Natural killer cell (primary cell): ENCODE results near the gene DPEP3. TPM values are rescaled to one million over a fixed set of nuclear protein-coding genes. Genes with fewer than 3 reads are reported as not detected.
"Not testable (repeated sequence)": the region's sequence is repeated elsewhere in the genome, so short reads cannot be mapped to it uniquely, and the experiment has no call there.

Experiments
- ATAC-seq, 3 donors: fragments of 150-1000 bp in 2 of 3; fragments of 200-7000 bp in 1 of 3; cut with Tn5 transposase; 1 replicate in 1 of 3; 2 replicates in 2 of 3; pipeline ENCODE4 v1.10.0; 2021; ENCODE audit warnings: mild to moderate bottlenecking in 2 of 3, moderate library complexity in 2 of 3
- DNase-seq, 2 donors: peaks; one replicate each; pipeline versions ENCODE4 v3.0.0 to v3.0.0-alpha.2; 2013 to 2021; ENCODE audit warnings: mixed read lengths in 1 of 2
- H3K27ac ChIP-seq: one replicate; pipeline ENCODE4 v1.5.1; 2013; ENCODE audit warnings: mild to moderate bottlenecking, low read length
- H3K27me3 ChIP-seq: one replicate; pipeline ENCODE4 v1.6.1; 2013; ENCODE audit warnings: low read length; ENCODE audit not compliant: control insufficient read depth, insufficient read depth
- H3K36me3 ChIP-seq: one replicate; pipeline ENCODE4 v1.6.1; 2013; ENCODE audit warnings: low read length; ENCODE audit not compliant: control insufficient read depth, insufficient read depth
- H3K4me1 ChIP-seq: one replicate; pipeline ENCODE4 v1.6.1; 2013; ENCODE audit warnings: low read length; ENCODE audit not compliant: control insufficient read depth, insufficient read depth
- H3K4me3 ChIP-seq: one replicate; pipeline ENCODE4 v1.5.1; 2013; ENCODE audit warnings: low read length
- H3K9me3 ChIP-seq: one replicate; pipeline ENCODE4 v1.6.1; 2013; ENCODE audit warnings: low read length; ENCODE audit not compliant: control insufficient read depth, insufficient read depth
- H3K27ac Mint-ChIP-seq, 2 donors: one replicate each; pipeline ENCODE4 v1.8.0; 2022; ENCODE audit warnings: mild to moderate bottlenecking in 2 of 2, mixed read lengths in 2 of 2, moderate library complexity in 1 of 2
- H3K27me3 Mint-ChIP-seq, 2 donors: one replicate each; pipeline ENCODE4 v1.8.0; 2022; ENCODE audit warnings: low read depth in 2 of 2, mixed read lengths in 2 of 2
- H3K36me3 Mint-ChIP-seq: one replicate; pipeline ENCODE4 v1.8.0; 2022; ENCODE audit warnings: mixed read lengths
- H3K4me1 Mint-ChIP-seq, 2 donors: one replicate each; pipeline ENCODE4 v1.8.0; 2022; ENCODE audit warnings: mixed read lengths in 2 of 2
- H3K4me3 Mint-ChIP-seq: one replicate; pipeline ENCODE4 v1.8.0; 2022; ENCODE audit warnings: mild to moderate bottlenecking, moderate library complexity, mixed read lengths
- H3K9me3 Mint-ChIP-seq, 2 donors: one replicate each; pipeline ENCODE4 v1.8.0; 2022; ENCODE audit warnings: mixed read lengths in 2 of 2
- WGBS: methylation state at CpG from one replicate; pipeline ENCODE4 v1.1.7; 2013; ENCODE audit warnings: missing lambda C conversion rate; ENCODE audit not compliant: insufficient coverage; 5-methylcytosine and 5-hydroxymethylcytosine counted together
- intact Hi-C: fragments of 100-400 bp; cut with micrococcal nuclease; formaldehyde crosslinking; loops from one replicate; pipeline ENCODE4 v1.14.2; 2022
- total RNA-seq, 4 donors: library from RNA; stranded (reverse); fragments of 120-200 nt in 1 of 4; gene quantifications; one replicate each; pipeline versions ENCODE4 v1.2.3 to v1.2.4, GENCODE V29; 2013 to 2022
- TF ChIP-seq, protein P1 (sequence below): fragments of 200-600 bp; IDR thresholded peaks from one replicate; pipeline ENCODE4 v1.8.0; 2022; ENCODE audit warnings: antibody characterized with exemption

The DPEP3 gene
- total RNA-seq, 3 donors from 2014 or later (not counting 1 experiment from before 2014, with no cell fraction given): 0.53 to 1.00 (median 0.96) TPM

GRCh38 chr16:67998231-67998778, 18.0 kb upstream of the DPEP3 start:
- intact Hi-C loops, DNase-seq, H3K36me3 ChIP-seq, H3K9me3 ChIP-seq, H3K27me3 Mint-ChIP-seq, H3K9me3 Mint-ChIP-seq, H3K27me3 ChIP-seq, ATAC-seq, H3K36me3 Mint-ChIP-seq: not testable (repeated sequence)
- peak overlapping the region; percentile 81 for H3K4me3 Mint-ChIP-seq
- peaks cover 39 to 50% of the 10 kb centered on the region in 2 donors for H3K4me1 Mint-ChIP-seq
- Histone ChIP-seq H3K4me3 (peak overlapping the region; percentile 26), H3K4me1 (peaks cover 77% of the 10 kb centered on the region), H3K27ac (peak overlapping the region; percentile 80)
- peak overlapping the region; percentile 84 to 96 for H3K27ac Mint-ChIP-seq
- WGBS: 96% methylated on average over 36 of the region's 36 CpGs

GRCh38 chr16:67996666-67997065, 16.4 kb upstream of the DPEP3 start:
- peaks cover 4% of the 10 kb centered on the region for H3K9me3 ChIP-seq
- Mint-ChIP-seq H3K9me3 (no peaks in the 10 kb centered on the region), H3K4me3 (no peak overlapping the region), H3K27ac (peak overlapping the region in 1 of 2 donors; percentile 95), H3K36me3 (no peaks in the 10 kb centered on the region), H3K27me3 (no peaks in the 10 kb centered on the region), H3K4me1 (peaks cover 39 to 62% of the 10 kb centered on the region in 2 donors)
- no peak overlapping the region for H3K4me3 ChIP-seq
- peak overlapping the region; percentile 3 for H3K27ac ChIP-seq
- peaks cover 90% of the 10 kb centered on the region for H3K4me1 ChIP-seq
- no peaks in the 10 kb centered on the region for H3K27me3 ChIP-seq
- TF ChIP-seq, protein P1, sequence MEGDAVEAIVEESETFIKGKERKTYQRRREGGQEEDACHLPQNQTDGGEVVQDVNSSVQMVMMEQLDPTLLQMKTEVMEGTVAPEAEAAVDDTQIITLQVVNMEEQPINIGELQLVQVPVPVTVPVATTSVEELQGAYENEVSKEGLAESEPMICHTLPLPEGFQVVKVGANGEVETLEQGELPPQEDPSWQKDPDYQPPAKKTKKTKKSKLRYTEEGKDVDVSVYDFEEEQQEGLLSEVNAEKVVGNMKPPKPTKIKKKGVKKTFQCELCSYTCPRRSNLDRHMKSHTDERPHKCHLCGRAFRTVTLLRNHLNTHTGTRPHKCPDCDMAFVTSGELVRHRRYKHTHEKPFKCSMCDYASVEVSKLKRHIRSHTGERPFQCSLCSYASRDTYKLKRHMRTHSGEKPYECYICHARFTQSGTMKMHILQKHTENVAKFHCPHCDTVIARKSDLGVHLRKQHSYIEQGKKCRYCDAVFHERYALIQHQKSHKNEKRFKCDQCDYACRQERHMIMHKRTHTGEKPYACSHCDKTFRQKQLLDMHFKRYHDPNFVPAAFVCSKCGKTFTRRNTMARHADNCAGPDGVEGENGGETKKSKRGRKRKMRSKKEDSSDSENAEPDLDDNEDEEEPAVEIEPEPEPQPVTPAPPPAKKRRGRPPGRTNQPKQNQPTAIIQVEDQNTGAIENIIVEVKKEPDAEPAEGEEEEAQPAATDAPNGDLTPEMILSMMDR: no peak
- no peak for DNase-seq
- no peak for ATAC-seq
- peaks cover 2% of the 10 kb centered on the region for H3K36me3 ChIP-seq
- 100% methylated on average over 5 of the region's 5 CpGs for WGBS
- intact Hi-C loops: no loop called here

DNA sequence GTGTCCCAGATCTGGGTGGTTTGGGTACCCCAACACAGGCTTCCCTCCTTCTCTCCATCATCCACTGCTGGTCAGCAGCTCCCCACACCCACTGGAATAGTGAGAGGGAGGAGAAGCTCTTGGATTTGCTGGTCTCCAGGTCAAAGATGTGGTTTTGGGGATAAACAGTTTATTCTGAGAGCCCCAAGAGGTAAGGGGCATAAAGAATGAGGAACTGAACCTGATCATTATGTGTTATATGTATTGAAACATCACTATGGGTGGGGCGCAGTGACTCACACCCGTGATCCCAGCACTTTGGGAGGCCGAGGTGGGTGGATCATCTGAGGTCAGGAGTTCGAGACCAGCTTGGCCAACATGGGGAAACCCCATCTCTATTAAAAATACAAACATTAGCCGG, 15.1 kb upstream of the DPEP3 start:
- no peaks in the 10 kb centered on the region for H3K27me3 Mint-ChIP-seq
- peak overlapping the region; percentile 37 for H3K4me3 Mint-ChIP-seq
- Histone ChIP-seq H3K36me3 (peaks cover 6% of the 10 kb centered on the region), H3K27me3 (no peaks in the 10 kb centered on the region), H3K4me1 (peaks cover 77% of the 10 kb centered on the region), H3K4me3 (no peak overlapping the region), H3K27ac (peak overlapping the region; percentile 89), H3K9me3 (peaks cover 4% of the 10 kb centered on the region)
- ATAC-seq (no peak), DNase-seq (no peak)
- H3K9me3 Mint-ChIP-seq: no peaks in the 10 kb centered on the region
- WGBS: 48% methylated on average over 5 of the region's 5 CpGs
- intact Hi-C loops: no loop called here
- H3K36me3 Mint-ChIP-seq: no peaks in the 10 kb centered on the region
- TF ChIP-seq, protein P1: no peak
- peak overlapping the region; percentile 89 to 95 for H3K27ac Mint-ChIP-seq
- H3K4me1 Mint-ChIP-seq: peaks cover 36 to 59% of the 10 kb centered on the region in 2 donors

DNA sequence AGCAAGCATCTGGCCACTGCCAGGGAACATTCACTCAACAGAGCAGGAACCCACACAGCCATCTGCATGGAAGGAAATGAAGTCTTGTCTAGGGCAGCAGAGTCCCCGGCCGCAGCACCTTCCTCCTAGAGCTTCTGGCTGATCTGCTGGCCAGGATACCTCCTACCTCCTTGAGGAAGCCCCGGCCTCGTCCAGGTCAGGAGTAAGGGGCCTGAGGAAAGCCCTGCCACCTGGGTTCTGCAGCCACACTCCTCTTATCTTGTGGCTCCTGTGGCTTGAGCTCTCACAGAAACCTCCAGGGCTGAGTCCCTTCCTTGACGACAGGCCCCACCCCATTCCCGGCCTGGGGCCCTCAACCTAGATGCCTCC, 13.7 kb upstream of the DPEP3 start:
- peak overlapping the region; percentile 89 to 95 for H3K27ac Mint-ChIP-seq
- peak; percentile 7 to 17 (median 15) for ATAC-seq
- H3K9me3 ChIP-seq, H3K36me3 ChIP-seq, H3K27me3 ChIP-seq, H3K9me3 Mint-ChIP-seq, DNase-seq, H3K36me3 Mint-ChIP-seq, intact Hi-C loops, H3K27me3 Mint-ChIP-seq: not testable (repeated sequence)
- H3K4me1 Mint-ChIP-seq: peaks cover 28 to 53% of the 10 kb centered on the region in 2 donors
- Histone ChIP-seq H3K4me1 (peaks cover 77% of the 10 kb centered on the region), H3K4me3 (peak overlapping the region; percentile 32), H3K27ac (peak overlapping the region; percentile 89)
- peak overlapping the region; percentile 83 for H3K4me3 Mint-ChIP-seq
- 8% methylated on average over 4 of the region's 6 CpGs for WGBS
